Sigmoid colon (tissue), 3 donors: Measurements from ENCODE around the gene DRAXIN.

ENCODE experiments used
- POLR2A ChIP-seq, 2 donors: fragments of 450-650 bp; IDR thresholded peaks; one replicate each; pipeline ENCODE4 v1.6.1; 2016; ENCODE audit warnings: antibody characterized with exemption in 2 of 2, mild to moderate bottlenecking in 2 of 2, moderate library complexity in 2 of 2
- TF ChIP-seq, protein P1 (sequence below), 4 experiments: fragments of 450-650 bp in 3 of 4; fragments of 200-600 bp in 1 of 4; IDR thresholded peaks; one replicate each; pipeline ENCODE4 v1.5.1; 2016 to 2019; ENCODE audit warnings: antibody characterized with exemption in 4 of 4, mild to moderate bottlenecking in 3 of 4, moderate library complexity in 2 of 4

DNA sequence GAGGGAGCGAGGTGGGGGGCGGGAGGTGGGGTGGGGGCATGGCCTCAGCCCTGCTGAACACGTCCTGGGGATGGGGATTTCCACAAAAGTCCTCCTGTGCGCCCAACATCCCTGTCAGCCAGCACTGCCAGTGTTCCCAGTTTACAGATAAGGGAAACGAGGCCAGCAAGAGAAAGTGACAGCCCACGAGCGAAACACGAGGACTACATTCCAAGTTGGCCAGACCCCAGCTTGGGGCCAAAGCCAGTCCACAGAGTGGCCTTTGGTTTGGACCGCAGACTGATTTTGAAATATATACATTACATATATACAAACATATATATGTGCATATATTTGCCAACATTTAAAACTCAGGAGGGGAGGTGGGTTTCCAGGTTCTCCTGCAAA is 42.3 kb upstream of the DRAXIN start:
- TF ChIP-seq POLR2A (IDR thresholded peaks at IDR 0.05), result no peak
- TF ChIP-seq, protein P1, sequence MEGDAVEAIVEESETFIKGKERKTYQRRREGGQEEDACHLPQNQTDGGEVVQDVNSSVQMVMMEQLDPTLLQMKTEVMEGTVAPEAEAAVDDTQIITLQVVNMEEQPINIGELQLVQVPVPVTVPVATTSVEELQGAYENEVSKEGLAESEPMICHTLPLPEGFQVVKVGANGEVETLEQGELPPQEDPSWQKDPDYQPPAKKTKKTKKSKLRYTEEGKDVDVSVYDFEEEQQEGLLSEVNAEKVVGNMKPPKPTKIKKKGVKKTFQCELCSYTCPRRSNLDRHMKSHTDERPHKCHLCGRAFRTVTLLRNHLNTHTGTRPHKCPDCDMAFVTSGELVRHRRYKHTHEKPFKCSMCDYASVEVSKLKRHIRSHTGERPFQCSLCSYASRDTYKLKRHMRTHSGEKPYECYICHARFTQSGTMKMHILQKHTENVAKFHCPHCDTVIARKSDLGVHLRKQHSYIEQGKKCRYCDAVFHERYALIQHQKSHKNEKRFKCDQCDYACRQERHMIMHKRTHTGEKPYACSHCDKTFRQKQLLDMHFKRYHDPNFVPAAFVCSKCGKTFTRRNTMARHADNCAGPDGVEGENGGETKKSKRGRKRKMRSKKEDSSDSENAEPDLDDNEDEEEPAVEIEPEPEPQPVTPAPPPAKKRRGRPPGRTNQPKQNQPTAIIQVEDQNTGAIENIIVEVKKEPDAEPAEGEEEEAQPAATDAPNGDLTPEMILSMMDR (IDR thresholded peaks at IDR 0.05), result no peak
